GM12801 (cell line): Measurements from ENCODE around the gene ACBD6.

Experiments used
- TF ChIP-seq, protein P1 (sequence below): IDR thresholded peaks from one replicate; pipeline ENCODE4 v1.5.1; 2011; ENCODE audit warnings: control low read depth; ENCODE audit not compliant: insufficient read length; ENCODE audit errors: extremely low read depth

The ACBD6 gene

GRCh38 chr1:180241716-180242544 is 260.4 kb downstream of the ACBD6 start:
- TF ChIP-seq, protein P1, sequence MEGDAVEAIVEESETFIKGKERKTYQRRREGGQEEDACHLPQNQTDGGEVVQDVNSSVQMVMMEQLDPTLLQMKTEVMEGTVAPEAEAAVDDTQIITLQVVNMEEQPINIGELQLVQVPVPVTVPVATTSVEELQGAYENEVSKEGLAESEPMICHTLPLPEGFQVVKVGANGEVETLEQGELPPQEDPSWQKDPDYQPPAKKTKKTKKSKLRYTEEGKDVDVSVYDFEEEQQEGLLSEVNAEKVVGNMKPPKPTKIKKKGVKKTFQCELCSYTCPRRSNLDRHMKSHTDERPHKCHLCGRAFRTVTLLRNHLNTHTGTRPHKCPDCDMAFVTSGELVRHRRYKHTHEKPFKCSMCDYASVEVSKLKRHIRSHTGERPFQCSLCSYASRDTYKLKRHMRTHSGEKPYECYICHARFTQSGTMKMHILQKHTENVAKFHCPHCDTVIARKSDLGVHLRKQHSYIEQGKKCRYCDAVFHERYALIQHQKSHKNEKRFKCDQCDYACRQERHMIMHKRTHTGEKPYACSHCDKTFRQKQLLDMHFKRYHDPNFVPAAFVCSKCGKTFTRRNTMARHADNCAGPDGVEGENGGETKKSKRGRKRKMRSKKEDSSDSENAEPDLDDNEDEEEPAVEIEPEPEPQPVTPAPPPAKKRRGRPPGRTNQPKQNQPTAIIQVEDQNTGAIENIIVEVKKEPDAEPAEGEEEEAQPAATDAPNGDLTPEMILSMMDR = no peak

GRCh38 chr1:180239145-180240096 is 263.0 kb downstream of the ACBD6 start:
- TF ChIP-seq, protein P1 = no peak

GRCh38 chr1:180238675-180239074 is 263.7 kb downstream of the ACBD6 start:
- TF ChIP-seq, protein P1 = no peak
